Measurements from ENCODE around the gene FAM114A1.

FAM114A1 gene

DNA sequence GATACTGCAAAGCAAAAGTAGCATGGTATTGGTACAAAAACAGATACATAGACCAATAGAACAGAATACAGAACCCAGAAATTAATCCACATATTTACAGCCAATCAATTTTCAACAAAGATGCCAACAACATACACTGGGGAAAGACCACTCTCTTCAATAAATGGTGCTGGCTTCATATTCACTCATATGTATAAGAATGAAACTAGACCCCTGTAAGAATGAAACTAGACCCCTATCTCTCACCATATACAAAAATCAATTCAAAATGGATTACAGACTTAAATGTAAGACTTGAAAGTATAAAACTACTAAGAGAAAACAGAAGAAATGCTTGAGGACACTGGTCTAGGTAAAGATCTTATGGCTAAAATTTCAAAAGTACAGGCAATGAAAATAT, 30.3 kb upstream of the FAM114A1 start:
- Histone ChIP-seq H3K36me3 (ENCODE audit: control insufficient read depth, low read length) (peaks cover 13% of the 10 kb centered on the region), H4K20me1 (ENCODE audit: control insufficient read depth, insufficient read depth, low read depth, low read length) (no peaks in the 10 kb centered on the region), H3K9me3 (ENCODE audit: control insufficient read depth, insufficient read depth, low read length) (peaks cover 17% of the 10 kb centered on the region), H3K4me1 (ENCODE audit: control insufficient read depth, low read length) (peaks cover 18% of the 10 kb centered on the region), H3F3A (ENCODE audit: control insufficient read depth, insufficient read depth) (no peaks in the 10 kb centered on the region), H3K9me2 (replicated peaks; ENCODE audit: control insufficient read depth, low read length) (no peaks in the 10 kb centered on the region), H3K79me2 (ENCODE audit: control insufficient read depth, low read length) (peaks cover 62% of the 10 kb centered on the region), H3K27ac (ENCODE audit: low read depth, low read length) (no peak overlapping the region), H3K4me2 (ENCODE audit: low read length) (peak overlapping the region; percentile 4; the same call in 1 of the 2 replicates), H3K4me3 (ENCODE audit: low read length) (no peak overlapping the region), H3K27me3 (ENCODE audit: control insufficient read depth, low read length) (no peaks in the 10 kb centered on the region)
- TF ChIP-seq EZH2phosphoT487 (IDR thresholded peaks at IDR 0.05; ENCODE audit: borderline replicate concordance, low read length) = no peak
- TF ChIP-seq, protein P1, sequence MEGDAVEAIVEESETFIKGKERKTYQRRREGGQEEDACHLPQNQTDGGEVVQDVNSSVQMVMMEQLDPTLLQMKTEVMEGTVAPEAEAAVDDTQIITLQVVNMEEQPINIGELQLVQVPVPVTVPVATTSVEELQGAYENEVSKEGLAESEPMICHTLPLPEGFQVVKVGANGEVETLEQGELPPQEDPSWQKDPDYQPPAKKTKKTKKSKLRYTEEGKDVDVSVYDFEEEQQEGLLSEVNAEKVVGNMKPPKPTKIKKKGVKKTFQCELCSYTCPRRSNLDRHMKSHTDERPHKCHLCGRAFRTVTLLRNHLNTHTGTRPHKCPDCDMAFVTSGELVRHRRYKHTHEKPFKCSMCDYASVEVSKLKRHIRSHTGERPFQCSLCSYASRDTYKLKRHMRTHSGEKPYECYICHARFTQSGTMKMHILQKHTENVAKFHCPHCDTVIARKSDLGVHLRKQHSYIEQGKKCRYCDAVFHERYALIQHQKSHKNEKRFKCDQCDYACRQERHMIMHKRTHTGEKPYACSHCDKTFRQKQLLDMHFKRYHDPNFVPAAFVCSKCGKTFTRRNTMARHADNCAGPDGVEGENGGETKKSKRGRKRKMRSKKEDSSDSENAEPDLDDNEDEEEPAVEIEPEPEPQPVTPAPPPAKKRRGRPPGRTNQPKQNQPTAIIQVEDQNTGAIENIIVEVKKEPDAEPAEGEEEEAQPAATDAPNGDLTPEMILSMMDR (IDR thresholded peaks at IDR 0.05; ENCODE audit: low read depth, low read length, poor library complexity, severe bottlenecking) = no peak

DNA sequence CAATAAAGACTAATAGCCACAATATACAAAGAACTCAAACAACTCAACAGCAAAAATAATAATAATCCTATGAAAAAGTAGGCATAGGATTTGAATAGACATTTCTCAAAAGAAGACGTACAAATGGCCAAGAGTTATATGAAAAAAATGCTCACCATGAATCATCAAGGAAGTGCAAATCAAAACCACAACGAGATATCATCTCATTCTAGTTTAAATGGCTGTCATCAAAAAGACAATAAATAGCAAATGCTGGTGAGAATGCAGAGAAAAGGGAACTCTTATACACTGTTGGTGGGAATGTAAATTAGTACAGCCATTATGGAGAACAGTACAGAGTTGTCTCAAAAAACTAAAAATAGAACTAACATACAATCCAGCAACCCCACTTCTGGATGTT, 29.8 kb upstream of the FAM114A1 start:
- Histone ChIP-seq H3K4me3 (ENCODE audit: low read length) (no peak overlapping the region), H3K79me2 (ENCODE audit: control insufficient read depth, low read length) (peaks cover 59% of the 10 kb centered on the region), H3K9me2 (replicated peaks; ENCODE audit: control insufficient read depth, low read length) (no peaks in the 10 kb centered on the region), H3K9me3 (ENCODE audit: control insufficient read depth, insufficient read depth, low read length) (peaks cover 17% of the 10 kb centered on the region), H3K4me2 (ENCODE audit: low read length) (peak overlapping the region; percentile 4; the same call in 1 of the 2 replicates), H3K36me3 (ENCODE audit: control insufficient read depth, low read length) (peaks cover 13% of the 10 kb centered on the region), H3F3A (ENCODE audit: control insufficient read depth, insufficient read depth) (no peaks in the 10 kb centered on the region), H3K27ac (ENCODE audit: low read depth, low read length) (no peak overlapping the region), H3K4me1 (ENCODE audit: control insufficient read depth, low read length) (peaks cover 18% of the 10 kb centered on the region), H4K20me1 (ENCODE audit: control insufficient read depth, insufficient read depth, low read depth, low read length) (no peaks in the 10 kb centered on the region), H3K27me3 (ENCODE audit: control insufficient read depth, low read length) (no peaks in the 10 kb centered on the region)
- TF ChIP-seq, protein P1 (IDR thresholded peaks at IDR 0.05; ENCODE audit: low read depth, low read length, poor library complexity, severe bottlenecking) = no peak
- no peak for TF ChIP-seq EZH2phosphoT487 (IDR thresholded peaks at IDR 0.05; ENCODE audit: borderline replicate concordance, low read length)

DNA sequence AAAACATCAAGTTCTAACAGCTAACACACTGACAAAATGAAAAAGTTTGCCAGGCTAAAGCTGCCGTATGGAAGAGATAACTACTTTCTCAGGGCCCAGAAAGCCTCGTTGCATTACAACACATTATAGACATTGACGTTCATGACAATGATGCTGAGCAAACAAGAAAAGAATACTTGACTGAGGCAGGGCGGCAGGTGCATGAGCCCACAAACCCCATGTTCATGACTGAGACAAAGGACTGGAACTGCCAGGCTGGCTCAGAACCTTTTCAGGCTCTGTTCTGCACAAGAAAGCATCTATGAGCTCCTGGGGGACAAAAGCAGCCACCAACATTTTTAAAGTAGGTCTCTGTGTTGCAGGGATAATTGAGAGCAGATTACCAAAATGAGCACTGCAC, 24.6 kb upstream of the FAM114A1 start:
- H3K9me3 ChIP-seq (ENCODE audit: control insufficient read depth, insufficient read depth, low read length) = peaks cover 1% of the 10 kb centered on the region; the same call in 1 of the 2 replicates
- no peaks in the 10 kb centered on the region for H3K27me3 ChIP-seq (ENCODE audit: control insufficient read depth, low read length)
- H3K36me3 ChIP-seq (ENCODE audit: control insufficient read depth, low read length) = peaks cover 16% of the 10 kb centered on the region
- no peaks in the 10 kb centered on the region for H3K9me2 ChIP-seq (replicated peaks; ENCODE audit: control insufficient read depth, low read length)
- no peak overlapping the region for H3K4me3 ChIP-seq (ENCODE audit: low read length)
- H3K79me2 ChIP-seq (ENCODE audit: control insufficient read depth, low read length) = peaks cover 35% of the 10 kb centered on the region
- no peaks in the 10 kb centered on the region for H4K20me1 ChIP-seq (ENCODE audit: control insufficient read depth, insufficient read depth, low read depth, low read length)
- no peaks in the 10 kb centered on the region for H3F3A ChIP-seq (ENCODE audit: control insufficient read depth, insufficient read depth)
- no peak overlapping the region for H3K27ac ChIP-seq (ENCODE audit: low read depth, low read length)
- H3K4me2 ChIP-seq (ENCODE audit: low read length) = no peak overlapping the region
- H3K4me1 ChIP-seq (ENCODE audit: control insufficient read depth, low read length) = peaks cover 12% of the 10 kb centered on the region
- no peak for TF ChIP-seq EZH2phosphoT487 (IDR thresholded peaks at IDR 0.05; ENCODE audit: borderline replicate concordance, low read length)
- TF ChIP-seq, protein P1 (IDR thresholded peaks at IDR 0.05; ENCODE audit: low read depth, low read length, poor library complexity, severe bottlenecking) = no peak

Measured in DOHH2 (cell line).